ENCODE results near the gene POU6F2.

Gene POU6F2

GRCh38 chr7:39198556-39198955 lies 220.8 kb downstream of the POU6F2 start:
- DNase-seq = no peak

- no peak for DNase-seq
Measured at GRCh38 chr7:39199006-39199405, 221.3 kb downstream of the POU6F2 start.

- no peak for DNase-seq
Measured at GRCh38 chr7:39199951-39200350, 222.2 kb downstream of the POU6F2 start.

- no peak for DNase-seq
Measured at GRCh38 chr7:39202041-39202440, 224.3 kb downstream of the POU6F2 start.

- no peak for DNase-seq
Measured at GRCh38 chr7:39210362-39210761, 232.7 kb downstream of the POU6F2 start.

- DNase-seq = no peak
Measured at GRCh38 chr7:39211581-39211980, 233.9 kb downstream of the POU6F2 start.

GRCh38 chr7:39212876-39213275 lies 235.2 kb downstream of the POU6F2 start:
- DNase-seq = no peak

- no peak for DNase-seq
Measured at GRCh38 chr7:39217783-39218182, 240.1 kb downstream of the POU6F2 start.

- no peak for DNase-seq
Measured at GRCh38 chr7:39219869-39220268, 242.2 kb downstream of the POU6F2 start.

GRCh38 chr7:39221901-39222300 lies 244.2 kb downstream of the POU6F2 start:
- no peak for DNase-seq

- DNase-seq = peak; percentile 34
Measured at GRCh38 chr7:39228946-39229345, 251.2 kb downstream of the POU6F2 start.

- no peak for DNase-seq
Measured at GRCh38 chr7:39233851-39234529, 256.3 kb downstream of the POU6F2 start.

- no peak for DNase-seq
Measured at GRCh38 chr7:39238234-39238869, 260.6 kb downstream of the POU6F2 start.

- DNase-seq = no peak
Measured at GRCh38 chr7:39240864-39241263, 263.2 kb downstream of the POU6F2 start.

- no peak for DNase-seq
Measured at GRCh38 chr7:39247576-39247975, 269.9 kb downstream of the POU6F2 start.

GRCh38 chr7:39248041-39248691 lies 270.5 kb downstream of the POU6F2 start:
- no peak for DNase-seq

GRCh38 chr7:39248692-39249090 lies 271.0 kb downstream of the POU6F2 start:
- DNase-seq = no peak

GRCh38 chr7:39249635-39250152 lies 272.0 kb downstream of the POU6F2 start:
- no peak for DNase-seq

- no peak for DNase-seq
Measured at GRCh38 chr7:39252916-39253315, 275.2 kb downstream of the POU6F2 start.

GRCh38 chr7:39259391-39260003 lies 281.8 kb downstream of the POU6F2 start:
- DNase-seq = no peak

GRCh38 chr7:39260279-39260844 lies 282.7 kb downstream of the POU6F2 start:
- DNase-seq = no peak

- DNase-seq = no peak
Measured at GRCh38 chr7:39261771-39262170, 284.1 kb downstream of the POU6F2 start.

Measured in left hindlimb (tissue), 1 donor.